ENCODE data around the gene DCDC2C.

Gene DCDC2C

GRCh38 chr2:3727397-3728045, 24.1 kb downstream of the DCDC2C start:
- no peak for TF ChIP-seq FOXP2 (optimal IDR thresholded peaks at IDR 0.05; ENCODE audit: borderline replicate concordance, extremely low read depth, extremely low read length, insufficient read depth)
- TF ChIP-seq POLR2AphosphoS5 (IDR thresholded peaks at IDR 0.05; ENCODE audit: low read depth, low read length): no peak
- no peak for TF ChIP-seq SIN3A (IDR thresholded peaks at IDR 0.05; ENCODE audit: borderline replicate concordance, insufficient read depth, low read length)
- TF ChIP-seq TAF1 (IDR thresholded peaks at IDR 0.05; ENCODE audit: borderline replicate concordance, insufficient read depth, low read length): no peak
- TF ChIP-seq REST (IDR thresholded peaks at IDR 0.05; ENCODE audit: insufficient read depth in 1 of 2, low read depth in 2 of 2, low read length in 2 of 2): no peak

GRCh38 chr2:3728104-3729054, 25.0 kb downstream of the DCDC2C start:
- TF ChIP-seq REST (IDR thresholded peaks at IDR 0.05; ENCODE audit: insufficient read depth in 1 of 2, low read depth in 2 of 2, low read length in 2 of 2) (no peak), SIN3A (IDR thresholded peaks at IDR 0.05; ENCODE audit: borderline replicate concordance, insufficient read depth, low read length) (no peak), TAF1 (IDR thresholded peaks at IDR 0.05; ENCODE audit: borderline replicate concordance, insufficient read depth, low read length) (no peak), POLR2AphosphoS5 (IDR thresholded peaks at IDR 0.05; ENCODE audit: low read depth, low read length) (no peak), FOXP2 (optimal IDR thresholded peaks at IDR 0.05; ENCODE audit: borderline replicate concordance, extremely low read depth, extremely low read length, insufficient read depth) (no peak)

- no peak for TF ChIP-seq SIN3A (IDR thresholded peaks at IDR 0.05; ENCODE audit: borderline replicate concordance, insufficient read depth, low read length)
- TF ChIP-seq REST (IDR thresholded peaks at IDR 0.05; ENCODE audit: insufficient read depth in 1 of 2, low read depth in 2 of 2, low read length in 2 of 2): no peak
- no peak for TF ChIP-seq FOXP2 (optimal IDR thresholded peaks at IDR 0.05; ENCODE audit: borderline replicate concordance, extremely low read depth, extremely low read length, insufficient read depth)
- TF ChIP-seq TAF1 (IDR thresholded peaks at IDR 0.05; ENCODE audit: borderline replicate concordance, insufficient read depth, low read length): no peak
- TF ChIP-seq POLR2AphosphoS5 (IDR thresholded peaks at IDR 0.05; ENCODE audit: low read depth, low read length): no peak
Observed at GRCh38 chr2:3729055-3729448, 25.7 kb downstream of the DCDC2C start.

GRCh38 chr2:3729786-3730185, 26.4 kb downstream of the DCDC2C start:
- TF ChIP-seq SIN3A (IDR thresholded peaks at IDR 0.05; ENCODE audit: borderline replicate concordance, insufficient read depth, low read length) (no peak), TAF1 (IDR thresholded peaks at IDR 0.05; ENCODE audit: borderline replicate concordance, insufficient read depth, low read length) (no peak), REST (IDR thresholded peaks at IDR 0.05; ENCODE audit: insufficient read depth in 1 of 2, low read depth in 2 of 2, low read length in 2 of 2) (no peak), FOXP2 (optimal IDR thresholded peaks at IDR 0.05; ENCODE audit: borderline replicate concordance, extremely low read depth, extremely low read length, insufficient read depth) (no peak), POLR2AphosphoS5 (IDR thresholded peaks at IDR 0.05; ENCODE audit: low read depth, low read length) (no peak)

All from PFSK-1 (cell line).